ENCODE results near the gene COL20A1. TPM values are rescaled to one million over a fixed set of nuclear protein-coding genes. Genes with fewer than 3 reads are reported as not detected.

COL20A1 gene
- total RNA-seq, 1 donor = not detected

DNA sequence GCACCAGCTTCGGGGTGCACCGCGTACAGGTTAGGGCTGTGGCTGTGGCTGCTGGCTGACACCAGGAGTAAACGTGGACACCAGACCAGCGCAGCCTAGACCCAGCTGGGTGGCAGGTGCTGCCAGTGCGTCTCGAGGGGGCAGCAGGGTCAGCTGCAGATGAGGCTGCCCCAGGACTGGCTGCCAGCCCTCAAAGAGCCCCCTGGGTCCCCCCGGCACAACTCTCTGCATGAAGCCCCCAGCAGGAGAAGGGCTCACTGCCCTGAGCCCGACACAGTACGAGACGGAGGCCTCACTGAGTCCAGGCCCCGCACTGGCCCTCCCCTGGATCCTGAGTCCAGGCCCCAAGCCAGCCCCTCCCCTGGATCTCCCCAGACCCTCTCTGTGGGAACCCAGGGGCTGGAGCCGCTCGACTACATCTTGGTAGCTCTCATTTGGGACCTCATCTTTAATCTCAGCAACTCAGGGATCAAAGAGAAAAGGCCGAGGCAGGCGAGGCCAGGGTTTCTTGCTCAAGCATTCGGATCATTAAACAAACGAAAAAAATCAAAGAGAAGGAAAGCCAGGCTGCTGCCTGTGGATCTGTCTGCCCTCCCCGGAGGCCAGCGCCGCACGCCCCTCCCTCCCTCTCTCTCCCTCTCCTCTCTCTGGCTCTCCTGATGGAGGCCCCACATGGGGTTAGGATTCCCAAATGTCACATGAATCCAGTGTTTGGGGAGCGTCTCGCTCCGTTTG, 31.8 kb upstream of the COL20A1 start:
- no peak overlapping the region for H3K4me3 ChIP-seq (ENCODE audit: low read depth, low read length)
- TF ChIP-seq, protein P1, sequence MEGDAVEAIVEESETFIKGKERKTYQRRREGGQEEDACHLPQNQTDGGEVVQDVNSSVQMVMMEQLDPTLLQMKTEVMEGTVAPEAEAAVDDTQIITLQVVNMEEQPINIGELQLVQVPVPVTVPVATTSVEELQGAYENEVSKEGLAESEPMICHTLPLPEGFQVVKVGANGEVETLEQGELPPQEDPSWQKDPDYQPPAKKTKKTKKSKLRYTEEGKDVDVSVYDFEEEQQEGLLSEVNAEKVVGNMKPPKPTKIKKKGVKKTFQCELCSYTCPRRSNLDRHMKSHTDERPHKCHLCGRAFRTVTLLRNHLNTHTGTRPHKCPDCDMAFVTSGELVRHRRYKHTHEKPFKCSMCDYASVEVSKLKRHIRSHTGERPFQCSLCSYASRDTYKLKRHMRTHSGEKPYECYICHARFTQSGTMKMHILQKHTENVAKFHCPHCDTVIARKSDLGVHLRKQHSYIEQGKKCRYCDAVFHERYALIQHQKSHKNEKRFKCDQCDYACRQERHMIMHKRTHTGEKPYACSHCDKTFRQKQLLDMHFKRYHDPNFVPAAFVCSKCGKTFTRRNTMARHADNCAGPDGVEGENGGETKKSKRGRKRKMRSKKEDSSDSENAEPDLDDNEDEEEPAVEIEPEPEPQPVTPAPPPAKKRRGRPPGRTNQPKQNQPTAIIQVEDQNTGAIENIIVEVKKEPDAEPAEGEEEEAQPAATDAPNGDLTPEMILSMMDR (IDR thresholded peaks at IDR 0.05; ENCODE audit: insufficient read depth, low read length) = no peak
- DNase-seq (ENCODE audit: low read depth) = no peak

DNA sequence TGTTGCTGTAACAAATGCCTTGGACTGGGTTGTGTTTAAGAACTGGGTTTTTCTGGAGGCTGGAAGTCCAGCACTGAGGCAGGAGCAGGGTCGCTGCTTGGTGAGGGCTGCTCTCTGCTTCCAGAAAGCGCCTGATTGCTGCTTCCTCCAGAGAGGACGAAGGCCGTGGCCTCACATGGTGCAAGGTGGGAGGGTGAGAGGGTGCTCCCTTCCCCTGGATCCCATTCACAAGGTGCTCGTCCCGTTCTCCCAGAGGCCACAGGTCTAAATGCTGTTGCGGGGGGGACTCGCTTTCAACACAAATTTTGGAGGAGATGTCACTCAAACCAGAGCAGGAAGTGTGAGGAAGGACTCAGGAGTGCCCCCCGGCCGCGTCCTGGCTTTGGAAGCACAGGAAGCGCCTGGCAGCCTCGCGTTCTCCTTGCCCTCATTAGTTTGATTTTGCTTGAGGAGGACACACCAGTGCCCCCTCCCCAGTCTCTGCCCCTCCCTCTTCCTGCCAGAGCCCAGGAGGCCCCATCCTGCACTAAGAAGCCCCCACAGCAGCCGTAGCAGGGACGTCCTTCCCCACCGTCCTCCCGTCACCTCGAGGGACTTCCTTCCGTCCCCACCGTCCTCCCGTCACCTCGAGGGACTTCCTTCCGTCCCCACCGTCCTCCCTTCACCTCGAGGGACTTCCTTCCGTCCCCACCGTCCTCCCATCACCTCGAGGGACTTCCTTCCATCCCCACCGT, 31.0 kb upstream of the COL20A1 start:
- no peak for DNase-seq (ENCODE audit: low read depth)
- TF ChIP-seq, protein P1 (IDR thresholded peaks at IDR 0.05; ENCODE audit: insufficient read depth, low read length) = no peak
- no peak overlapping the region for H3K4me3 ChIP-seq (ENCODE audit: low read depth, low read length)

DNA sequence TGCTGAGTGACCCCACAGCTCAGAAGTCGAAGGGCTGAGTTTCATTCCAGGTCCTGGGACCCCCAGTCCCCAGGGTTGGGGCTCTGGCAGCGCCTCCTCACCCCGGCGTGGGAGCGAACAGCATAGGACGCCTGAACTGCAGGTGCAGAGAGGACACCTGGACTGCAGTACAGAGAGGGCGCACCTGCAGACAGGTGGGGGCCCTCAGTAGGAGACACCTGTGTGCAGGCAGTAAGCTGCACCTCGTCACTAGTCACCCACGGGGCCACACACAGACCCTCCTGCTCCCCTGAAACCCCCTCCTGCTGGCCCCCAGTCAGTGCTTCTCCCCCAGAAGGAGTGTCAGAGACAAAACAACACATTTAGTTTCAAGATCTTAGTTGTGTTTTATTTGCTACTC, 30.1 kb upstream of the COL20A1 start:
- TF ChIP-seq, protein P1 (IDR thresholded peaks at IDR 0.05; ENCODE audit: insufficient read depth, low read length) = no peak
- no peak for DNase-seq (ENCODE audit: low read depth)
- no peak overlapping the region for H3K4me3 ChIP-seq (ENCODE audit: low read depth, low read length)

DNA sequence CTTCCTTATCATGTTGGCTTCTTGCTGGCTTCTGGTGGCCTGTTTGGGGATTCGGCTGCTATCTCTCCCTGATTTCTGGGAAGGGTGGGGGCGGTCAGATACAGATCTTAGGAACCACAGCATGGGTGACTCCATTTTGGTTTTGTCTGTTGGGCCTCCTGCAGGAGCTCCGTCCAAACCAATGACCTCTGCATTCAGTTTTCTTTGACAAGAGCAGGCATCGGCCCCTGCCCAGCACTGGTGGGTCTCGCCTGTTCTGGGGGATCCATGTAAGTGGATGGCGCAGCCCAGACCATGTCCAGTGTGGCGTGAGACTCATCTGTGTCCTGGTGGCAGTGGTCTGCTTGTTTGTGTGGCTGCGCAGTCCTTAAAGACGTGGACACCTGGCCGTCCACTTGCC, 29.0 kb upstream of the COL20A1 start:
- TF ChIP-seq, protein P1 (IDR thresholded peaks at IDR 0.05; ENCODE audit: insufficient read depth, low read length) = no peak
- no peak overlapping the region for H3K4me3 ChIP-seq (ENCODE audit: low read depth, low read length)
- no peak for DNase-seq (ENCODE audit: low read depth)

DNA sequence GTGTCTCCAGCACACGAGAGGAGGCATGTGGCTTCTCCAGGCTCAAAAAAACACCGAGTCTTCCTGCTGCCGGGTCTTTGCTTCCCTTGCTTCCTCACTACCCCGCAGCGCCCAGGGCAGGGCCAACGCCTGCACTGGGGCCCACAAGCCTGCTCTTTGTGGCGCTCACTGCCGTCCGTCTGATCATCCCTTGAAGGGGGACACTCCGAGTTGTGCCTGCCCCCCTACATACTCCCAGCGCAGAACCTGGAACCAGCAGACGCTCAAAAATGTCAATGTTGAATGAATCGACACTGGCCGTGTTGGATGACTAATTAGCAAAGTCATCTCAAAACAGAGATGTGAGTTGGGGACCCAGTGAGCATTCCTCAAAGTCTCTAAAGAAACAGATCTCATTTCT, 28.5 kb upstream of the COL20A1 start:
- no peak overlapping the region for H3K4me3 ChIP-seq (ENCODE audit: low read depth, low read length)
- DNase-seq (ENCODE audit: low read depth) = no peak
- TF ChIP-seq, protein P1 (IDR thresholded peaks at IDR 0.05; ENCODE audit: insufficient read depth, low read length) = no peak

DNA sequence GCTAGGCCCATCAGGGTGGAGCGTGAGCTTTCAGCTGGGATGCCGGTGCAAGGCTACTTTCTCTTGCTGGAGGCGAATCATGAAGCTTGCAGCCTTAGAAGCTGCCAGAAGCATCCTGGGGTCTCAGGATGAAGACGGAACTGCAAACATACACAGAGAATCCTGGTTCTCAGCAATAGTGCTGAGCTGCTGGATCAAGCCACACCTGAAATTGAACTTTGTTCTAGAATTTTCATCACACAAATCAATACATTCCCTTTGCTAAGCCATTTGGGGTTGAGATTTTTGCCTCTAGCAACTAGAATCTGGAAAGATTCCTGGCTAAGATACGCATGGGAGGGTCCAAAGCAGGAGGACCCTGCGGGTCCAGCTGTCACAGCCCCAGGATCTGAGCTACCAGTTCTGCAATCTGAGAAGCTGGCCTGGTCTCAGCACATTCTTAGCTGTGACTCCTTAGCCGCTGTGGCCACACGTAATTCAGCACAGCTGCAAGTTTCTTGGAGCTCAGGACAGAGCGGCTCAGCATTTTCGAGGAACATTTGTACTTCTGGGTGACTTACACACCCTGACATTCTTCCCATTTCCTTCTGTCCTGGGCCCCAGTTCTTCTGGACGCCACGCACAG, 27.0 kb upstream of the COL20A1 start:
- DNase-seq (ENCODE audit: low read depth) = no peak
- TF ChIP-seq, protein P1 (IDR thresholded peaks at IDR 0.05; ENCODE audit: insufficient read depth, low read length) = no peak
- no peak overlapping the region for H3K4me3 ChIP-seq (ENCODE audit: low read depth, low read length)
